ENCODE data around the gene IFIT3. TPM values are rescaled to one million over a fixed set of nuclear protein-coding genes. Genes with fewer than 3 reads are reported as not detected.
"Not testable (repeated sequence)": the region's sequence is repeated elsewhere in the genome, so short reads cannot be mapped to it uniquely, and the experiment has no call there.

The IFIT3 gene
- total and polyA plus RNA-seq, 5 experiments from 2014 or later, result 0.57 to 3.2 (median 1.0) TPM

DNA sequence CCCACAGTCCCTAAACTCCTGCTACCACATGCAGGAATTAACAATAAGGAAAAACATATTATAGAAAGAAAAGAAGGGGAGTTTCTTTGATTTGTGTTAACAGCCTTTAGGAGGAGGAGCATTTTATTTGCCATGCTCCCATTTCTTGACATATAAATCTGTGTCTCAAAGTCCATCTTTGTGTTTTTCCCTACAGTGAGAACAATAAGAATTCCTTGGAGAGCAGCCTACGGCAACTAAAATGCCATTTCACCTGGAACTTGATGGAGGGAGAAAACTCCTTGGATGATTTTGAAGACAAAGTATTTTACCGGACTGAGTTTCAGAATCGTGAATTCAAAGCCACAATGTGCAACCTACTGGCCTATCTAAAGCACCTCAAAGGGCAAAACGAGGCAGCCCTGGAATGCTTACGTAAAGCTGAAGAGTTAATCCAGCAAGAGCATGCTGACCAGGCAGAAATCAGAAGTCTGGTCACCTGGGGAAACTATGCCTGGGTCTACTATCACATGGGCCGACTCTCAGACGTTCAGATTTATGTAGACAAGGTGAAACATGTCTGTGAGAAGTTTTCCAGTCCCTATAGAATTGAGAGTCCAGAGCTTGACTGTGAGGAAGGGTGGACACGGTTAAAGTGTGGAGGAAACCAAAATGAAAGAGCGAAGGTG is 21.9 kb upstream of the IFIT3 start:
- no peak overlapping the region for H3K4me3 Mint-ChIP-seq
- no peak for ATAC-seq
- H3K27ac Mint-ChIP-seq, result no peak overlapping the region
- DNase-seq, result no peak
- H3K9me3 Mint-ChIP-seq, result peaks cover 8 to 60% (median 32%) of the 10 kb centered on the region in 9 donors
- peaks cover 19 to 42% (median 29%) of the 10 kb centered on the region in 4 donors for H3K4me1 Mint-ChIP-seq
- POLR2A ChIA-PET, result interaction anchor here (0.7 kb wide), 1 partner anchor 26 kb away, joined by 5 read pairs; no protein-coding TSS in a partner anchor
- H3K27me3 Mint-ChIP-seq, result no peaks in the 10 kb centered on the region
- peaks cover 38 to 58% (median 46%) of the 10 kb centered on the region in 3 donors for H3K36me3 Mint-ChIP-seq

DNA sequence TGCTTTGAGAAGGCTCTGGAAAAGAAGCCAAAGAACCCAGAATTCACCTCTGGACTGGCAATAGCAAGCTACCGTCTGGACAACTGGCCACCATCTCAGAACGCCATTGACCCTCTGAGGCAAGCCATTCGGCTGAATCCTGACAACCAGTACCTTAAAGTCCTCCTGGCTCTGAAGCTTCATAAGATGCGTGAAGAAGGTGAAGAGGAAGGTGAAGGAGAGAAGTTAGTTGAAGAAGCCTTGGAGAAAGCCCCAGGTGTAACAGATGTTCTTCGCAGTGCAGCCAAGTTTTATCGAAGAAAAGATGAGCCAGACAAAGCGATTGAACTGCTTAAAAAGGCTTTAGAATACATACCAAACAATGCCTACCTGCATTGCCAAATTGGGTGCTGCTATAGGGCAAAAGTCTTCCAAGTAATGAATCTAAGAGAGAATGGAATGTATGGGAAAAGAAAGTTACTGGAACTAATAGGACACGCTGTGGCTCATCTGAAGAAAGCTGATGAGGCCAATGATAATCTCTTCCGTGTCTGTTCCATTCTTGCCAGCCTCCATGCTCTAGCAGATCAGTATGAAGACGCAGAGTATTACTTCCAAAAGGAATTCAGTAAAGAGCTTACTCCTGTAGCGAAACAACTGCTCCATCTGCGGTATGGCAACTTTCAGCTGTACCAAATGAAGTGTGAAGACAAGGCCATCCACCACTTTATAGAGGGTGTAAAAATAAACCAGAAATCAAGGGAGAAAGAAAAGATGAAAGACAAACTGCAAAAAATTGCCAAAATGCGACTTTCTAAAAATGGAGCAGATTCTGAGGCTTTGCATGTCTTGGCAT is 21.1 kb upstream of the IFIT3 start:
- Mint-ChIP-seq H3K27me3 (no peaks in the 10 kb centered on the region), H3K27ac (no peak overlapping the region), H3K9me3 (peaks cover 8 to 60% (median 32%) of the 10 kb centered on the region in 9 donors), H3K4me1 (peaks cover 16 to 36% (median 24%) of the 10 kb centered on the region in 4 donors), H3K36me3 (peaks cover 38 to 58% (median 46%) of the 10 kb centered on the region in 3 donors), H3K4me3 (no peak overlapping the region)
- DNase-seq, result no peak
- no peak for ATAC-seq
- POLR2A ChIA-PET, result interaction anchor here (0.7 kb wide), 1 partner anchor 25 kb away, joined by 5 read pairs; no protein-coding TSS in a partner anchor

DNA sequence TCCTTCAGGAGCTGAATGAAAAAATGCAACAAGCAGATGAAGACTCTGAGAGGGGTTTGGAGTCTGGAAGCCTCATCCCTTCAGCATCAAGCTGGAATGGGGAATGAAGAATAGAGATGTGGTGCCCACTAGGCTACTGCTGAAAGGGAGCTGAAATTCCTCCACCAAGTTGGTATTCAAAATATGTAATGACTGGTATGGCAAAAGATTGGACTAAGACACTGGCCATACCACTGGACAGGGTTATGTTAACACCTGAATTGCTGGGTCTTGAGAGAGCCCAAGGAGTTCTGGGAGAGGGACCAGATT is 20.6 kb upstream of the IFIT3 start:
- Mint-ChIP-seq H3K27ac (no peak overlapping the region), H3K36me3 (peaks cover 38 to 58% (median 46%) of the 10 kb centered on the region in 3 donors), H3K4me3 (no peak overlapping the region), H3K27me3 (no peaks in the 10 kb centered on the region), H3K9me3 (peaks cover 8 to 64% (median 32%) of the 10 kb centered on the region in 9 donors), H3K4me1 (peaks cover 14 to 36% (median 21%) of the 10 kb centered on the region in 4 donors)
- no peak for ATAC-seq
- DNase-seq, result no peak
- POLR2A ChIA-PET, result no interaction called here

DNA sequence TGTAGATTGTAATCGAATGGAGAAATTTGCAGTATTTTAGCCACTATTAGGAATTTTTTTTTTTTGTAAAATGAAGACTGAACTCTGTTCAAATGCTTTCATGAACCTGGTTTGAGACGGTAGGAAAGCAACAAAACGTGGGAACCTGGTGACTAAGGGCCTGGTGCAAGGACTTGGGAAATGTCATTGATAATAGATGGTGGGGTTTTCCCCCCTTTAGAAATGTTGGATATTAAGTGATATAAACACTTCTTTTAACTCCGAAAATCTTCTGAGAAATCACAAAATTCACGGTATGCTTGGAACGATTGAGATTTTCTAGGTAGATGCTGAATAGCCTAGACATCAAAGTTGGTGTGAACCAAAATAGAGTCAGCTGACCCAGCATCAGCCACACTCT is 19.5 kb upstream of the IFIT3 start:
- H3K27ac Mint-ChIP-seq, result no peak overlapping the region
- POLR2A ChIA-PET, result no interaction called here
- H3K27me3 Mint-ChIP-seq, result no peaks in the 10 kb centered on the region
- no peak for ATAC-seq
- peaks cover 8 to 64% (median 32%) of the 10 kb centered on the region in 9 donors for H3K9me3 Mint-ChIP-seq
- no peak for DNase-seq
- H3K4me1 Mint-ChIP-seq, result peaks cover 7 to 27% (median 12%) of the 10 kb centered on the region in 4 donors
- peaks cover 38 to 58% (median 46%) of the 10 kb centered on the region in 3 donors for H3K36me3 Mint-ChIP-seq
- no peak overlapping the region for H3K4me3 Mint-ChIP-seq

DNA sequence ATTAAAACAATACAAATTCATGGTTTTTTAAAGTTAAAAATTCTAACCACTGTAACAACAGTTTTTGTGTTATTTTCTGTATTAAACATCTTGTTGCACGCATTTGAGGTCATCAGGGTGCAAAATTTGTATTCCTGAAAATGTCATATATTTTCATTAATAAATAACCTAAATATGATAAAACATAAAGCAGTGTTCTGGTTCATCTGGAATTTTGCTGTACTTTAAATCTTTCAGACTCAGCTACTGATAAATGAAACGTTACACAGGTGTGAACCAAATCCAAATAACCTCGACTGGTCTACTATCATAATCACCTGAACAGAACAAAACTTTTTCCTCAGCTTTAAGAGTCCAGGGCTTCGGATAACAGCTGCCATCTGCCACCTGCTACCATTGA is 19.1 kb upstream of the IFIT3 start:
- H3K9me3 Mint-ChIP-seq, result peaks cover 8 to 64% (median 32%) of the 10 kb centered on the region in 9 donors
- ATAC-seq (no peak), DNase-seq (no peak)
- peaks cover 38 to 56% (median 46%) of the 10 kb centered on the region in 3 donors for H3K36me3 Mint-ChIP-seq
- no peak overlapping the region for H3K27ac Mint-ChIP-seq
- POLR2A ChIA-PET, result no interaction called here
- H3K4me3 Mint-ChIP-seq, result no peak overlapping the region
- H3K4me1 Mint-ChIP-seq, result peaks cover 5 to 22% (median 7%) of the 10 kb centered on the region in 4 donors
- no peaks in the 10 kb centered on the region for H3K27me3 Mint-ChIP-seq

DNA sequence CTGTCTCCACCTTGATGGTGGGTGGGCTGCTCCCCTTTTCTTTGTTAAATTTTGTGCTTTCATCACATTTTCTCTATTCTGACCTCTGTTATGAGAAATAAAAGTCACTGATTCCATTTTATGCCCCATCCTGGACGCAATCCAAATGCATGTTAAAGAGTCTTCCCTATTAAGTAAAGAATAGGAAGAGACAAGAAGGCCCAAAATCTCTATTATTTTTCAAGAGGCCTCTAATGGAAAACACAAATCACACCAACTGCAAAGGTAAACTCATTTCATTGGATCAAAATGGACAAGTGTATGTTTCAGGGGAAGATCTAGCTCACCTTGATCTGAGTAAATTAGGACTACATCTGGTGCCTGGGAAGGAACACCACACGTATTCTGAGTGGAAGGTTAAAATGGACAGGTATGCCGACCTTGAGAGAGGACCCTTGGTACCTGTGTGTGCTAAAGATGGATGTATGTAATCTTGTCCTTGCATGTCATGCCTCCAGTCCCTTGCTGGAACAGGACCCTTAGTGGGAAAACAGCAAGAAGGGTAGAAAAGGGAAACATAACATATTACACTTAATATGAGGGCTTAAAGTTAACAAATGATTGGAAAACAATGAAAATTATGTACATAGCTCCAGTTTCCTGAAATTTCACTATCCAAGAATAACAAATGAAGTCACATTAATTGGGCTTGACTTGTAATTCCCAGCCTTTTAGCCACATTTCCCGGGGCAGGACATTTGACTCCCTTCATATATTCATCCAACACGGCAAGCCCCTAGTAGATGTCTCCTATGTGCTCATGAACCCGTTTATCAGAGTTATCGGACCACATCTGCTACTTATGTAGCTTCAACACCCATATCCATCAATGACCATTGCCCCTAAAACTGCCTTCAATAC is 18.4 kb upstream of the IFIT3 start:
- Mint-ChIP-seq H3K4me1 (peaks cover 0 to 15% (median under 1%) of the 10 kb centered on the region in 4 donors), H3K4me3 (no peak overlapping the region), H3K27me3 (no peaks in the 10 kb centered on the region), H3K9me3 (peaks cover 8 to 57% (median 32%) of the 10 kb centered on the region in 9 donors), H3K36me3 (peaks cover 38 to 49% (median 44%) of the 10 kb centered on the region in 3 donors), H3K27ac (no peak overlapping the region)
- POLR2A ChIA-PET, result no interaction called here
- DNase-seq, result no peak
- no peak for ATAC-seq

DNA sequence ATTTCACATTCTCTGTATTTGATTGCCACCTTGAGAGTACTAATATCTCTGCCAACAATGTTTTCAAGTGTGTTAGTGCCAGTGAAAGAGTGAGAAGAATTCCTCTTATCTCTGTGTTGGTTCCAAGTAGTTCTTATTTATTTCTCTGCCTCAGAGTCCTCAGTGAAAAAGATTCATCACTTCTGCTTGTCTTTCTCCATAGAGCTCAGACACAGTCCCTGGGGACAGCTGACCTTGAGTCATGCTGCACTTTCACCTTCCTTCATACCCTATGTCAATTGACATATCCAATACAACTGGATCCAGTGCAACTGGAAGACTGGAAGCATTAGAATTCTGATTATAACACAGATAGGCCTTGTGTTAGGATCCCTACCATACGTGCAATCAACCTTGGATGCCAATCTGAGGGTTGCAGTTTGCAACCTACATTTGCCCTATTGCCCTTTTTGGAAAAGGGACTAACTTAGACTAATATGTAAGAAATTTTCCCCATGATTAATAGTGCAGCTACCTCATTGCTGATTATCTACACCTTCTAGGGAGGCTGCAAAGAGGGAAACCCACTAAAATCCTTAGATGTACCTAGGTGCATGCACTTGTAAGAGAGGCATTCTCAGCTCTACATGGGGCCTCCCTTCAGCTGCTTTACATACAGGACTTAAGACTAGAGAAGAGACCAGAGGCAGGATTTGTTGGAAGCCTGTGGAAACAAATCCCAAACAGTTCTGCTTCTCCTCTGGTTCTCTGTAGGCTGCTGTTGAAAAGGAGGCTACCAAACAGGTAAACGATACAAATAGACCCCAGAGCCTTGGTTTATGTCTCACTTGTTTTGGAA is 17.5 kb upstream of the IFIT3 start:
- Mint-ChIP-seq H3K4me1 (peaks cover 0 to 10% (median 0%) of the 10 kb centered on the region in 4 donors), H3K27ac (peak overlapping the region in 1 of 10 donors; percentile 76), H3K9me3 (peaks cover 8 to 48% (median 26%) of the 10 kb centered on the region in 9 donors), H3K4me3 (no peak overlapping the region), H3K27me3 (no peaks in the 10 kb centered on the region), H3K36me3 (peaks cover 35 to 42% (median 38%) of the 10 kb centered on the region in 3 donors)
- POLR2A ChIA-PET, result no interaction called here
- ATAC-seq (no peak), DNase-seq (no peak)

DNA sequence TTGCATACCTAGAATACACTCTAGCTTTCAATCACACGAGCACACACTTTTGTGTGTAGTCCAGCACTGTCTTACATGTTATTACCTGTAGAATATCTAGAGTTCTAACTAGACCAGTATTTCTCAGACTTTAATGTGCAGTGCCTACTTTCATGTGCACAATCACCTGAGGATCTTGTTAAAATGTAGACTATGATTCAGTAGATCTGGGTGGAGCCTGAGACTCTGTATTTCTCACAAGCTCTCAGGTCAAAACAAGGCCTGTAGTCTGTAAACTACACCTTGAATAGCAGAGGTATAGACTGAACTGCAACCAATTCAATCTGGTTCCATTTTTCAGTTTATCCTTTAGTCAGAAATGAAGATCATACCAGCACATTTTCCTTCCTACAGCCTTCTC is 14.8 kb upstream of the IFIT3 start:
- H3K4me3 Mint-ChIP-seq, result no peak overlapping the region

DNA sequence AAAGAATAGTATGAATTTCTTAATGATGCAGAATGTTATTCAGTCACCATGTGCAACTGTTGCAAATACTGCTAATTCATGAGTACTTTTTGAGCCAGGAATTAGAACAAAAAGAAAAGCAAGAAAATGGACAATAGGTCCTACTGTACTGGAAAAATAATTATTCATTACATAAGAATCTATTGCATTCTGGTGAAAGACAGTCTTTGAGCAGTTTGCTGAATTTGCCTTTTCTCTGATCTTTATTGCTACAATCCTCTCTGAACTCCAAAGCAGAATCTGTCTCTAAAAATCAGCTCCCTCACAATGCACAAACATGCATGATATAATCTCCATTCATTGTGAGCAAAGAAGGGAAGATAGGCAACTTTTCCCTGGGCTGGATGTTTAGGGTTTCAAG is 13.1 kb upstream of the IFIT3 start:
- H3K27me3 Mint-ChIP-seq, result peaks cover 4 to 31% (median 10%) of the 10 kb centered on the region in 5 donors
- no peak overlapping the region for H3K27ac Mint-ChIP-seq
- peaks cover 0 to 5% (median 1%) of the 10 kb centered on the region in 4 donors for H3K4me1 Mint-ChIP-seq
- POLR2A ChIA-PET, result no interaction called here
- H3K4me3 Mint-ChIP-seq, result no peak overlapping the region
- no peak for ATAC-seq
- DNase-seq, result no peak
- peaks cover 0 to 24% (median 10%) of the 10 kb centered on the region in 9 donors for H3K9me3 Mint-ChIP-seq
- H3K36me3 Mint-ChIP-seq, result peaks cover 3 to 12% (median 10%) of the 10 kb centered on the region in 3 donors

More for the DNA sequence above, 14.8 kb upstream of the IFIT3 start:
- H3K27ac Mint-ChIP-seq, result peak overlapping the region in 1 of 10 donors; percentile 13
- peaks cover 3 to 14% (median 5%) of the 10 kb centered on the region in 5 donors for H3K27me3 Mint-ChIP-seq
- no peak for DNase-seq
- peaks cover 15 to 22% (median 20%) of the 10 kb centered on the region in 3 donors for H3K36me3 Mint-ChIP-seq
- POLR2A ChIA-PET, result no interaction called here
- peaks cover 0 to 5% (median under 1%) of the 10 kb centered on the region in 4 donors for H3K4me1 Mint-ChIP-seq
- no peak for ATAC-seq
- H3K9me3 Mint-ChIP-seq, result peaks cover 5 to 32% (median 14%) of the 10 kb centered on the region in 9 donors

DNA sequence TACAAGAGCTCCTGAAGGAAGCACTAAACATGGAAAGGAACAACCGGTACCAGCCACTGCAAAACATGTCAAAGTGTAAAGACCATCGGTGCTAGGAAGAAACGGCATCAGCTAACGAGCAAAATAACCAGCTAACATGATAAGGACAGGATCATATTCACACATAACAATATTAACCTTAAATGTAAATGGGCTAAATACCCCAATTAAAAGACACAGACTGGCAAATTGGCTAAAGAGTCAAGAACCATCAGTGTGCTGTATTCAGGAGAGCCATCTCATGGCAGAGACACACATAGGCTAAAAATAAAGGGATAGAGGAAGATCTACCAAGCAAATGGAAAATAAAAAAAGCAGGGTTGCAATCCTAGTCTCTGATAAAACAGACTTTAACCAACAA is 9.8 kb upstream of the IFIT3 start:
- H3K36me3 Mint-ChIP-seq, result peaks cover 3 to 12% (median 10%) of the 10 kb centered on the region in 3 donors
- ATAC-seq, H3K27ac Mint-ChIP-seq, H3K4me3 Mint-ChIP-seq, H3K4me1 Mint-ChIP-seq, DNase-seq, POLR2A ChIA-PET: not testable (repeated sequence)
- peaks cover 0 to 16% (median 11%) of the 10 kb centered on the region in 9 donors for H3K9me3 Mint-ChIP-seq
- H3K27me3 Mint-ChIP-seq, result peaks cover 4 to 39% (median 12%) of the 10 kb centered on the region in 5 donors

DNA sequence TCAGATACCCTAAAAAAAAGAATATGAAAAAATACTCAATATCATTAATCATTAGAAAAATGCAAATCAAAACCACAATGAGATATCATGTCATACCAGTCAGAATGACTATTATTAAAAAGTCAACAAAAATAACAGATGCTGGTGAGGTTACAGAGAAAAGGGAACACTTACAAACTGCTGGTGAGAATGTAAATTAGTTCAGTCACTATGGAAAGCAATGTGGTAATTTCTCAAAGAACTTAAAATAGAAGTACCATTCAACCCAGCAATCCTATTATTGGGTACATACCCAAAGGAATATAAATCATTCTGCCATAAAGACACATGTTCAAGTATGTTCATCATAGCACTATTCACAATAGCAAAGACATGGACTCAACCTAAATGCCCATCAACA is 2.7 kb upstream of the IFIT3 start:
- not testable (repeated sequence) for ATAC-seq

More for the DNA sequence above, 2.7 kb upstream of the IFIT3 start:
- POLR2A ChIA-PET, H3K9me3 Mint-ChIP-seq, H3K4me3 Mint-ChIP-seq, H3K36me3 Mint-ChIP-seq, DNase-seq: not testable (repeated sequence)
- peaks cover 12 to 35% (median 24%) of the 10 kb centered on the region in 4 donors for H3K4me1 Mint-ChIP-seq
- peak overlapping the region in 1 of 10 donors; percentile 38 for H3K27ac Mint-ChIP-seq
- H3K27me3 Mint-ChIP-seq, result peaks cover 3 to 15% (median 5%) of the 10 kb centered on the region in 5 donors
